Breast epithelium (tissue), 4 donors: ENCODE results near the gene CDC42EP1. TPM values are rescaled to one million over a fixed set of nuclear protein-coding genes. Genes with fewer than 3 reads are reported as not detected.

Experiments used
- DNase-seq, 2 donors: peaks; one replicate each; pipeline ENCODE4 v3.0.0-alpha.2; 2019; ENCODE audit warnings: low spot score in 2 of 2
- H3K27ac ChIP-seq, 2 donors: fragments of 200-600 bp; sonication (generic) in 1 of 2; one replicate each; pipeline ENCODE4 v1.5.1; 2016 to 2019; ENCODE audit warnings: mild to moderate bottlenecking in 1 of 2
- H3K27me3 ChIP-seq, 2 donors: fragments of 200-600 bp; sonication (generic) in 1 of 2; one replicate each; pipeline versions ENCODE4 v1.5.1 to v1.6.0; 2017 to 2019; ENCODE audit warnings: control low read depth in 1 of 2, mild to moderate bottlenecking in 1 of 2
- H3K36me3 ChIP-seq: fragments of 200-600 bp; one replicate; pipeline ENCODE4 v1.5.1; 2019
- H3K4me1 ChIP-seq, 2 donors: fragments of 200-600 bp; sonication (generic); one replicate each; pipeline ENCODE4 v1.5.1; 2016 to 2019; ENCODE audit warnings: control low read depth in 1 of 2
- H3K4me3 ChIP-seq, 3 donors: fragments of 200-600 bp; sonication (generic); 1 replicate in 2 of 3; 2 replicates in 1 of 3; pipeline ENCODE4 v1.5.1; 2016 to 2019; ENCODE audit warnings: mild to moderate bottlenecking in 3 of 3, moderate library complexity in 2 of 3
- H3K9me3 ChIP-seq, 2 donors: fragments of 200-600 bp; sonication (generic) in 1 of 2; one replicate each; pipeline ENCODE4 v1.5.1; 2016 to 2019; ENCODE audit warnings: control low read depth in 1 of 2
- CTCF ChIP-seq, 3 donors: fragments of 450-650 bp; IDR thresholded peaks; one replicate each; pipeline ENCODE4 v1.5.1; 2016 to 2017; ENCODE audit warnings: antibody characterized with exemption in 3 of 3, mild to moderate bottlenecking in 3 of 3, moderate library complexity in 3 of 3
- POLR2A ChIP-seq: fragments of 450-650 bp; IDR thresholded peaks from one replicate; pipeline ENCODE4 v1.6.1; 2016; ENCODE audit warnings: antibody characterized with exemption, mild to moderate bottlenecking, moderate library complexity
- POLR2AphosphoS5 ChIP-seq, 3 donors: sonication (generic); formaldehyde crosslinking; IDR thresholded peaks; one replicate each; pipeline ENCODE4 v1.6.1; 2017; ENCODE audit warnings: antibody characterized with exemption in 3 of 3
- intact Hi-C: fragments of 100-400 bp; cut with DNase I; formaldehyde crosslinking; loops from one replicate; pipeline ENCODE4 v1.15.1; 2023; ENCODE audit warnings: low total_unique reads
- total RNA-seq, 3 donors: library from RNA; depleted of rRNA; stranded (reverse); fragments of >200 nt; gene quantifications; one replicate each; pipeline ENCODE4 v1.1.0, GENCODE V29; 2016

CDC42EP1 gene
- total RNA-seq, 3 donors from 2014 or later: 13.8 to 43.0 (median 29.8) TPM

- no peak overlapping the region for H3K4me3 ChIP-seq
- intact Hi-C loops: no loop called here
- no peak for TF ChIP-seq CTCF (IDR thresholded peaks at IDR 0.05)
- TF ChIP-seq POLR2A: no peak
- TF ChIP-seq POLR2AphosphoS5 (IDR thresholded peaks at IDR 0.05): no peak
- no peaks in the 10 kb centered on the region for H3K9me3 ChIP-seq
- no peaks in the 10 kb centered on the region for H3K4me1 ChIP-seq
- no peaks in the 10 kb centered on the region for H3K36me3 ChIP-seq
- DNase-seq: no peak
- H3K27ac ChIP-seq: no peak overlapping the region
- H3K27me3 ChIP-seq: no peaks in the 10 kb centered on the region
Measured at GRCh38 chr22:37617431-37617830, 57.2 kb downstream of the CDC42EP1 start.

DNA sequence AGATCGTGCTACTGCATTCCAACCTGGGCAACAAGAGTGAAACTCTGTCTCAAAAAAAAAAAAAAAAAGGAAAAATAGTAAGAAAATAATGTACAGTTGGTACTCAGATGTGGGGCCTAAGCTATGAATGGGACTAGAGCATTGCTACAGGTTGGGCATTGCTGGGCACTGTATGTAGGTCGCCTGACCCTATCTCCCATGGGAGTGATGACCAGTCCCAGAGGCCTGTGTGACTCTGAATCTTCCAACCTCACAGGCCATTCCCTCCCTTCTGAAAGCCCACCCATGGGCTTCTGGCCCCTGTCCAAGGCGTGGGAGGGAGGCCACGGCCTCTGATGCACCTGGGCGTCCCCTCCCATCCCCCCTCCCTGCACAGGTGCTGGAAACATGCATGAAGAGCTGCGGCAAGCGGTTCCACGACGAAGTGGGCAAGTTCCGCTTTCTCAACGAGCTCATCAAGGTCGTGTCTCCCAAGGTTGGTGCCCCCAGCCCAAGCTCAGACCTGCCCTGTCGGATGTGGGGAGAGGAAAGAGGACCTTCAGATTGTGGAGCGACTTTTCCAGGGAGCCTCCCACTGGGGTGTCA is 57.9 kb downstream of the CDC42EP1 start:
- intact Hi-C loops: no loop called here
- no peak overlapping the region for H3K27ac ChIP-seq
- H3K9me3 ChIP-seq: no peaks in the 10 kb centered on the region
- DNase-seq: no peak
- H3K27me3 ChIP-seq: no peaks in the 10 kb centered on the region
- TF ChIP-seq POLR2AphosphoS5 (IDR thresholded peaks at IDR 0.05) (no peak), CTCF (IDR thresholded peaks at IDR 0.05) (no peak), POLR2A (no peak)
- no peak overlapping the region for H3K4me3 ChIP-seq
- no peaks in the 10 kb centered on the region for H3K4me1 ChIP-seq
- no peaks in the 10 kb centered on the region for H3K36me3 ChIP-seq

GRCh38 chr22:37618674-37619073 is 58.4 kb downstream of the CDC42EP1 start:
- intact Hi-C loops: no loop called here
- Histone ChIP-seq H3K36me3 (no peaks in the 10 kb centered on the region), H3K4me3 (no peak overlapping the region), H3K27me3 (no peaks in the 10 kb centered on the region), H3K4me1 (peaks cover 0 to 4% of the 10 kb centered on the region in 2 donors), H3K9me3 (no peaks in the 10 kb centered on the region), H3K27ac (no peak overlapping the region)
- no peak for TF ChIP-seq POLR2AphosphoS5 (IDR thresholded peaks at IDR 0.05)
- DNase-seq: no peak

Other genes with a start within 250 kb of the CDC42EP1 start
- gene ELFN2, start 133.0 kb upstream of the CDC42EP1 start, total RNA-seq: not detected
- gene MFNG, start 74.1 kb upstream of the CDC42EP1 start, total RNA-seq: 10 to 100 TPM in 2 of 3 donors, 1 to 10 TPM in 1; 9.4 to 20.6 (median 17.8) TPM
- gene CARD10, start 41.1 kb upstream of the CDC42EP1 start, total RNA-seq: 10 to 100 TPM in 2 of 3 donors, 1 to 10 TPM in 1; 2.9 to 12.1 (median 10.2) TPM
- gene LGALS2, start 19.6 kb downstream of the CDC42EP1 start, total RNA-seq: under 1 TPM in 2 of 3 donors, not detected in 1; 0.80 to 0.88 TPM
- 10 to 100 TPM; 36.6 to 63.9 (median 54.7) TPM for gene GGA1, start 48.4 kb downstream of the CDC42EP1 start, total RNA-seq
- 1 to 10 TPM; 3.8 to 8.8 (median 7.3) TPM for gene SH3BP1, start 79.2 kb downstream of the CDC42EP1 start, total RNA-seq
- gene PDXP, start 98.2 kb downstream of the CDC42EP1 start, total RNA-seq: 1 to 10 TPM; 4.2 to 6.9 (median 4.2) TPM
- 1,000 to 10,000 TPM in 1 of 3 donors, 100 to 1,000 TPM in 2; 621 to 2,412 (median 641) TPM for gene LGALS1, start 115.2 kb downstream of the CDC42EP1 start, total RNA-seq
- 10 to 100 TPM; 24.5 to 29.4 (median 24.6) TPM for gene NOL12, start 125.9 kb downstream of the CDC42EP1 start, total RNA-seq
- 10 to 100 TPM; 78.3 to 95.0 (median 88.3) TPM for gene TRIOBP, start 136.6 kb downstream of the CDC42EP1 start, total RNA-seq
- 10 to 100 TPM; 17.3 to 23.7 (median 21.6) TPM for gene GCAT, start 247.5 kb downstream of the CDC42EP1 start, total RNA-seq